Calu3 (cell line): ENCODE measurements around the gene DPYD. TPM values are rescaled to one million over a fixed set of nuclear protein-coding genes. Genes with fewer than 3 reads are reported as not detected.

ENCODE experiments used
- BruUV-seq: library from RNA; stranded (reverse); fragments of 400-500 nt; replicated peaks from 2 replicates; lab custom pipeline; 2021; lab: Mats Ljungman, UMichigan
- CTCF ChIA-PET: fragments of 300-600 bp; sonication (Branson Sonifier 250); formaldehyde crosslinking; loops from one replicate; lab custom pipeline; 2022; ENCODE audit warnings: antibody characterized with exemption; lab: Charles Lee
- DNase-seq: peaks from one replicate; pipeline ENCODE4 v3.0.0; 2022
- H3K27ac Mint-ChIP-seq: one replicate; pipeline ENCODE4 v1.8.0; 2022; ENCODE audit warnings: mixed read lengths; ENCODE audit not compliant: unreplicated experiment
- H3K27me3 Mint-ChIP-seq: one replicate; pipeline ENCODE4 v1.8.0; 2022; ENCODE audit warnings: mixed read lengths; ENCODE audit not compliant: unreplicated experiment
- H3K36me3 Mint-ChIP-seq: one replicate; pipeline ENCODE4 v1.8.0; 2022; ENCODE audit warnings: mild to moderate bottlenecking, moderate library complexity, mixed read lengths; ENCODE audit not compliant: insufficient read depth, unreplicated experiment
- H3K4me1 Mint-ChIP-seq: one replicate; pipeline ENCODE4 v1.8.0; 2022; ENCODE audit warnings: mild to moderate bottlenecking, low read depth, mixed read lengths; ENCODE audit not compliant: unreplicated experiment
- H3K4me3 Mint-ChIP-seq: one replicate; pipeline ENCODE4 v1.8.0; 2022; ENCODE audit warnings: mild to moderate bottlenecking, low read depth, moderate library complexity, mixed read lengths; ENCODE audit not compliant: unreplicated experiment
- H3K9me3 Mint-ChIP-seq: one replicate; pipeline ENCODE4 v1.8.0; 2022; ENCODE audit warnings: low read depth, mixed read lengths; ENCODE audit not compliant: unreplicated experiment
- CTCF ChIP-seq: fragments of 200-600 bp; IDR thresholded peaks from one replicate; pipeline ENCODE4 v1.8.0; 2022; ENCODE audit warnings: antibody characterized with exemption; ENCODE audit not compliant: unreplicated experiment
- intact Hi-C: fragments of 100-400 bp; cut with micrococcal nuclease; formaldehyde crosslinking; loops from one replicate; pipeline ENCODE4 v1.10.0; 2022; ENCODE audit not compliant: unreplicated experiment
- total RNA-seq: library from RNA; stranded (reverse); gene quantifications from 2 replicates; pipeline ENCODE4 v1.2.3, GENCODE V29; 2022

Gene DPYD
- total RNA-seq, 1 experiment from 2014 or later = 15.6 TPM

GRCh38 chr1:97143236-97143882, 777.5 kb downstream of the DPYD start:
- Mint-ChIP-seq H3K9me3 (no peaks in the 10 kb centered on the region), H3K36me3 (no peaks in the 10 kb centered on the region), H3K27ac (no peak overlapping the region), H3K4me1 (peaks cover 17% of the 10 kb centered on the region), H3K27me3 (no peaks in the 10 kb centered on the region), H3K4me3 (no peak overlapping the region)
- TF ChIP-seq CTCF = no peak
- intact Hi-C loops = no loop called here
- no peak for DNase-seq
- CTCF ChIA-PET = no interaction called here
- BruUV-seq = no TSS peak

- CTCF ChIA-PET = no interaction called here
- intact Hi-C loops = no loop called here
- BruUV-seq = no TSS peak
- H3K36me3 Mint-ChIP-seq = no peaks in the 10 kb centered on the region
- no peaks in the 10 kb centered on the region for H3K9me3 Mint-ChIP-seq
- no peak overlapping the region for H3K4me3 Mint-ChIP-seq
- H3K27ac Mint-ChIP-seq = no peak overlapping the region
- no peak for TF ChIP-seq CTCF
- no peaks in the 10 kb centered on the region for H3K27me3 Mint-ChIP-seq
- H3K4me1 Mint-ChIP-seq = peaks cover 20% of the 10 kb centered on the region
- no peak for DNase-seq
Measured at GRCh38 chr1:97140611-97141010, 780.2 kb downstream of the DPYD start.

- no peaks in the 10 kb centered on the region for H3K36me3 Mint-ChIP-seq
- no peak for DNase-seq
- no peak overlapping the region for H3K4me3 Mint-ChIP-seq
- intact Hi-C loops = loop anchor here (5.0 kb wide), 1 partner anchor 683 kb away; no protein-coding TSS in a partner anchor
- no peak for TF ChIP-seq CTCF
- BruUV-seq = no TSS peak
- no peaks in the 10 kb centered on the region for H3K27me3 Mint-ChIP-seq
- H3K4me1 Mint-ChIP-seq = peaks cover 15% of the 10 kb centered on the region
- H3K9me3 Mint-ChIP-seq = no peaks in the 10 kb centered on the region
- CTCF ChIA-PET = no interaction called here
- H3K27ac Mint-ChIP-seq = no peak overlapping the region
Measured at GRCh38 chr1:97139512-97139911, 781.3 kb downstream of the DPYD start.

- DNase-seq = no peak
- CTCF ChIA-PET = interaction anchor here (0.7 to 1.4 kb wide), 2 partner anchors 387 to 1330 kb away, joined by 3 to 4 read pairs; no protein-coding TSS in a partner anchor
- no TSS peak for BruUV-seq
Measured at GRCh38 chr1:97138515-97139032, 782.3 kb downstream of the DPYD start.

More at GRCh38 chr1:97138515-97139032, 782.3 kb downstream of the DPYD start:
- Mint-ChIP-seq H3K27me3 (no peaks in the 10 kb centered on the region), H3K4me1 (peaks cover 6% of the 10 kb centered on the region), H3K27ac (no peak overlapping the region), H3K9me3 (no peaks in the 10 kb centered on the region), H3K36me3 (no peaks in the 10 kb centered on the region), H3K4me3 (no peak overlapping the region)
- no peak for TF ChIP-seq CTCF
- intact Hi-C loops = loop anchor here (5.0 kb wide), 1 partner anchor 684 kb away; no protein-coding TSS in a partner anchor
